OCI-LY1 (cell line): ENCODE measurements around the gene TCF19.
A peak's percentile ranks its signal among the peaks of the same experiment; 100 is the strongest.

ENCODE experiments used
- H2AFZ ChIP-seq: fragments of 200-600 bp; sonication (generic), shearing (Covaris generic); 2 replicates; pipeline ENCODE4 v1.6.0; 2014; ENCODE audit warnings: antibody characterized with exemption, mild to moderate bottlenecking, low read length
- H3F3A ChIP-seq: fragments of 200-600 bp; sonication (generic), shearing (Covaris generic); 2 replicates; pipeline ENCODE4 v1.6.0; 2014; ENCODE audit warnings: mild to moderate bottlenecking, antibody characterized with exemption, low read length, moderate library complexity; ENCODE audit not compliant: insufficient read depth
- H3K27ac ChIP-seq: fragments of 200-600 bp; sonication (generic); 2 replicates; pipeline ENCODE4 v1.5.1; 2014; ENCODE audit warnings: low read length, mixed run types, mild to moderate bottlenecking, low read depth; ENCODE audit not compliant: poor library complexity, severe bottlenecking
- H3K27me3 ChIP-seq: fragments of 200-600 bp; sonication (generic); 2 replicates; pipeline ENCODE4 v1.6.0; 2014; ENCODE audit warnings: antibody characterized with exemption, mild to moderate bottlenecking, low read length, moderate library complexity; ENCODE audit not compliant: insufficient read depth
- H3K36me3 ChIP-seq: fragments of 200-600 bp; sonication (generic); 2 replicates; pipeline ENCODE4 v1.6.1; 2014; ENCODE audit warnings: mild to moderate bottlenecking, antibody characterized with exemption, low read length, moderate library complexity, mixed read lengths; ENCODE audit not compliant: insufficient read depth
- H3K4me1 ChIP-seq: fragments of 200-600 bp; sonication (generic); 2 replicates; pipeline ENCODE4 v1.5.1; 2014; ENCODE audit warnings: mild to moderate bottlenecking, low read length, moderate library complexity; ENCODE audit not compliant: insufficient read depth, severe bottlenecking
- H3K4me2 ChIP-seq: fragments of 200-600 bp; sonication (generic), shearing (Covaris generic); 2 replicates; pipeline ENCODE4 v1.6.1; 2014; ENCODE audit warnings: low read length
- H3K4me3 ChIP-seq: fragments of 200-600 bp; sonication (generic); 2 replicates; pipeline ENCODE4 v1.5.1; 2014; ENCODE audit warnings: low read length, low read depth, mild to moderate bottlenecking, mixed read lengths; ENCODE audit not compliant: poor library complexity, severe bottlenecking
- H3K79me2 ChIP-seq: fragments of 200-600 bp; shearing (Covaris generic); 2 replicates; pipeline ENCODE4 v1.6.1; 2016; ENCODE audit warnings: mixed run types, low read length, mixed read lengths; ENCODE audit not compliant: insufficient read depth
- H3K9ac ChIP-seq: fragments of 200-600 bp; sonication (generic), shearing (Covaris generic); 2 replicates; pipeline ENCODE4 v1.6.1; 2014; ENCODE audit warnings: mild to moderate bottlenecking, low read length, mixed read lengths
- H3K9me2 ChIP-seq: fragments of 200-600 bp; sonication (generic), shearing (Covaris generic); 2 replicates; pipeline ENCODE4 v1.6.1; 2014; ENCODE audit warnings: low read depth, mild to moderate bottlenecking, low read length, mixed read lengths
- H3K9me3 ChIP-seq: fragments of 200-600 bp; shearing (Covaris generic); 2 replicates; pipeline ENCODE4 v1.6.1; 2014; ENCODE audit warnings: low read length, mixed read lengths
- H4K20me1 ChIP-seq: fragments of 200-600 bp; sonication (generic), shearing (Covaris generic); 2 replicates; pipeline ENCODE4 v1.6.0; 2016; ENCODE audit warnings: mild to moderate bottlenecking, low read length; ENCODE audit not compliant: insufficient read depth
- EZH2 ChIP-seq: fragments of 200-600 bp; sonication (generic), shearing (Covaris generic); IDR thresholded peaks from 2 replicates; pipeline ENCODE4 v1.8.0; 2017; ENCODE audit warnings: borderline replicate concordance, mixed run types, mild to moderate bottlenecking, antibody characterized with exemption, low read length, moderate library complexity, mixed read lengths
- TF ChIP-seq, protein P1 (sequence below): fragments of 200-600 bp; sonication (generic), shearing (Covaris generic); IDR thresholded peaks from 2 replicates; pipeline ENCODE4 v1.5.1; 2017; ENCODE audit warnings: mild to moderate bottlenecking, antibody characterized with exemption, low read length, moderate library complexity, mixed read lengths

TCF19 gene

GRCh38 chr6:31114970-31115849 lies 43.2 kb upstream of the TCF19 start:
- H2AFZ ChIP-seq = no peak overlapping the region
- H3K4me3 ChIP-seq = no peak overlapping the region
- no peak overlapping the region for H3K4me2 ChIP-seq
- H3K9me2 ChIP-seq = no peaks in the 10 kb centered on the region
- no peak overlapping the region for H3K9ac ChIP-seq
- H4K20me1 ChIP-seq = no peaks in the 10 kb centered on the region
- H3K27ac ChIP-seq = no peak overlapping the region
- H3K9me3 ChIP-seq = no peaks in the 10 kb centered on the region
- H3F3A ChIP-seq = no peaks in the 10 kb centered on the region
- H3K79me2 ChIP-seq = no peaks in the 10 kb centered on the region
- H3K36me3 ChIP-seq = no peaks in the 10 kb centered on the region
- TF ChIP-seq, protein P1, sequence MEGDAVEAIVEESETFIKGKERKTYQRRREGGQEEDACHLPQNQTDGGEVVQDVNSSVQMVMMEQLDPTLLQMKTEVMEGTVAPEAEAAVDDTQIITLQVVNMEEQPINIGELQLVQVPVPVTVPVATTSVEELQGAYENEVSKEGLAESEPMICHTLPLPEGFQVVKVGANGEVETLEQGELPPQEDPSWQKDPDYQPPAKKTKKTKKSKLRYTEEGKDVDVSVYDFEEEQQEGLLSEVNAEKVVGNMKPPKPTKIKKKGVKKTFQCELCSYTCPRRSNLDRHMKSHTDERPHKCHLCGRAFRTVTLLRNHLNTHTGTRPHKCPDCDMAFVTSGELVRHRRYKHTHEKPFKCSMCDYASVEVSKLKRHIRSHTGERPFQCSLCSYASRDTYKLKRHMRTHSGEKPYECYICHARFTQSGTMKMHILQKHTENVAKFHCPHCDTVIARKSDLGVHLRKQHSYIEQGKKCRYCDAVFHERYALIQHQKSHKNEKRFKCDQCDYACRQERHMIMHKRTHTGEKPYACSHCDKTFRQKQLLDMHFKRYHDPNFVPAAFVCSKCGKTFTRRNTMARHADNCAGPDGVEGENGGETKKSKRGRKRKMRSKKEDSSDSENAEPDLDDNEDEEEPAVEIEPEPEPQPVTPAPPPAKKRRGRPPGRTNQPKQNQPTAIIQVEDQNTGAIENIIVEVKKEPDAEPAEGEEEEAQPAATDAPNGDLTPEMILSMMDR = peak; percentile 28; the same call in 1 of the 2 replicates
- TF ChIP-seq EZH2 = no peak
- H3K4me1 ChIP-seq = no peaks in the 10 kb centered on the region
- H3K27me3 ChIP-seq = peaks cover 5% of the 10 kb centered on the region; the same call in 1 of the 2 replicates

GRCh38 chr6:31115941-31116560 lies 42.3 kb upstream of the TCF19 start:
- H4K20me1 ChIP-seq = no peaks in the 10 kb centered on the region
- no peak for TF ChIP-seq EZH2
- TF ChIP-seq, protein P1 = no peak
- H3K9me2 ChIP-seq = no peaks in the 10 kb centered on the region
- H3K79me2 ChIP-seq = no peaks in the 10 kb centered on the region
- no peak overlapping the region for H3K4me2 ChIP-seq
- H2AFZ ChIP-seq = no peak overlapping the region
- H3K27ac ChIP-seq = no peak overlapping the region
- no peaks in the 10 kb centered on the region for H3K9me3 ChIP-seq
- H3K4me1 ChIP-seq = no peaks in the 10 kb centered on the region
- peaks cover 5% of the 10 kb centered on the region; the same call in 1 of the 2 replicates for H3K27me3 ChIP-seq
- no peak overlapping the region for H3K4me3 ChIP-seq
- H3K36me3 ChIP-seq = no peaks in the 10 kb centered on the region
- H3K9ac ChIP-seq = no peak overlapping the region
- H3F3A ChIP-seq = no peaks in the 10 kb centered on the region

DNA sequence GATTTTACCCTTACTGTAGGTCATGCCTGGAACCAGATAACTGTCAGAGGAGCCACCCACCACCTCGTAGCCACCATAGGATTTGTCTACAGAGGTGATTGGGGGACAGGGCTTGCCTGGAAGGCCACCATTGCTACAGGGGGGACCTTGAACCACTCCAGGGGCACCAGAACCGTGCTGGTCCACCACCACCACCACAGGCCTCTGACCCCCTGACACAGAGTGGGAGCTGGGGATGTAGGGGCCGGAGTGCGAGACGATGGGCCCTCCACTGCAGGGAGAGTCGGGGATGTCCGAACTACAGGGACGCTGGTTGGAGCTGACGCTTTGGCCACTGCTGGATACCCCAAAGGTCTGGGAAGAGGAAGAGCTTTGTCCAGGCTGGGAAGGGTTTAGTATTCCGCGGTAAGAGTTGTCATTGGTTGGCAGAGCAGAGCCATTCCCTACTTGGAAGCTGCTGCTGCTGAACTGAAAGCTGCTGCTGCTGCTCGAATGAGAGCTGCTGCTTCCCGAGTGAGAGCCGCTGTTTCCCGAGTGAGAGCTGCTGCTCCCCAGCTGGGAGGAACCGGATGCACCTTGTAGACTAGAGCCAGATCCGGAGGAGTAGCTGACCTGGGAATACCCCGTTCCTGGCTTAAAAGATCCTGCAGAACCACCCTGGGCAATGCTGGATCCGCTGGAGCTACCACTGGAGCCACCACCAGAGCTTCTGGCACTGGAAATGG lies 41.6 kb upstream of the TCF19 start:
- H3K4me1 ChIP-seq = no peaks in the 10 kb centered on the region
- H3K9ac ChIP-seq = no peak overlapping the region
- H2AFZ ChIP-seq = no peak overlapping the region
- no peaks in the 10 kb centered on the region for H3K79me2 ChIP-seq
- H3K27ac ChIP-seq = no peak overlapping the region
- no peak overlapping the region for H3K4me3 ChIP-seq
- H3K9me3 ChIP-seq = no peaks in the 10 kb centered on the region
- no peaks in the 10 kb centered on the region for H3K36me3 ChIP-seq
- H3F3A ChIP-seq = no peaks in the 10 kb centered on the region
- no peaks in the 10 kb centered on the region for H3K9me2 ChIP-seq
- H3K27me3 ChIP-seq = peaks cover 5% of the 10 kb centered on the region; the same call in 1 of the 2 replicates
- H4K20me1 ChIP-seq = no peaks in the 10 kb centered on the region
- TF ChIP-seq, protein P1 = no peak
- TF ChIP-seq EZH2 = no peak
- no peak overlapping the region for H3K4me2 ChIP-seq
